ENCODE results near the gene PLVAP.

GRCh38 chr19:17335575-17335974, 41.6 kb downstream of the PLVAP start:
- TF ChIP-seq CTCF (conservative IDR thresholded peaks at IDR 0.05 in 1 of 2, IDR thresholded peaks at IDR 0.05 in 1 of 2; ENCODE audit: extremely low read depth in 1 of 2, insufficient read depth in 1 of 2, low read depth in 1 of 2, low read length in 2 of 2) = no peak
- TF ChIP-seq EZH2 (IDR thresholded peaks at IDR 0.05; ENCODE audit: borderline replicate concordance, low read length) = no peak
